ENCODE results near the gene HACD2. TPM values are rescaled to one million over a fixed set of nuclear protein-coding genes. Genes with fewer than 3 reads are reported as not detected.

HACD2 gene
- total RNA-seq, 2 experiments from 2014 or later = 25.9 TPM

GRCh38 chr3:123533554-123534159 lies 51.2 kb downstream of the HACD2 start:
- CTCF ChIA-PET = interaction anchor here (1.1 to 3.3 kb wide), 2 partner anchors 11 to 26 kb away, joined by 3 to 17 read pairs; no protein-coding TSS in a partner anchor
- Mint-ChIP-seq H3K27me3 (ENCODE audit: low read depth) (no peaks in the 10 kb centered on the region), H3K36me3 (ENCODE audit: low read depth) (peaks cover 3% of the 10 kb centered on the region), H3K4me1 (ENCODE audit: low read depth) (peaks cover 8% of the 10 kb centered on the region), H3K27ac (no peak overlapping the region), H3K4me3 (no peak overlapping the region), H3K9me3 (no peaks in the 10 kb centered on the region)
- no peak for DNase-seq
- intact Hi-C loops (cut with micrococcal nuclease) = no loop called here

GRCh38 chr3:123528130-123528529 lies 56.7 kb downstream of the HACD2 start:
- DNase-seq = no peak
- peaks cover 35% of the 10 kb centered on the region for H3K4me1 Mint-ChIP-seq (ENCODE audit: low read depth)
- intact Hi-C loops (cut with micrococcal nuclease) = no loop called here
- CTCF ChIA-PET = interaction anchor here (1.5 kb wide), 1 partner anchor 31 kb away, joined by 5 read pairs; no protein-coding TSS in a partner anchor
- no peak overlapping the region for H3K27ac Mint-ChIP-seq
- H3K4me3 Mint-ChIP-seq = no peak overlapping the region
- H3K36me3 Mint-ChIP-seq (ENCODE audit: low read depth) = peaks cover 5% of the 10 kb centered on the region
- H3K9me3 Mint-ChIP-seq = no peaks in the 10 kb centered on the region
- no peaks in the 10 kb centered on the region for H3K27me3 Mint-ChIP-seq (ENCODE audit: low read depth)

GRCh38 chr3:123527046-123527445 lies 57.8 kb downstream of the HACD2 start:
- no peak overlapping the region for H3K27ac Mint-ChIP-seq
- peaks cover 5% of the 10 kb centered on the region for H3K36me3 Mint-ChIP-seq (ENCODE audit: low read depth)
- intact Hi-C loops (cut with micrococcal nuclease) = no loop called here
- no peak overlapping the region for H3K4me3 Mint-ChIP-seq
- CTCF ChIA-PET = interaction anchor here (1.7 kb wide), 1 partner anchor 32 kb away, joined by 6 read pairs; no protein-coding TSS in a partner anchor
- DNase-seq = no peak
- H3K27me3 Mint-ChIP-seq (ENCODE audit: low read depth) = no peaks in the 10 kb centered on the region
- peaks cover 44% of the 10 kb centered on the region for H3K4me1 Mint-ChIP-seq (ENCODE audit: low read depth)
- no peaks in the 10 kb centered on the region for H3K9me3 Mint-ChIP-seq

GRCh38 chr3:123526474-123526873 lies 58.4 kb downstream of the HACD2 start:
- CTCF ChIA-PET = interaction anchor here (1.7 kb wide), 1 partner anchor 33 kb away, joined by 6 read pairs; no protein-coding TSS in a partner anchor
- H3K27me3 Mint-ChIP-seq (ENCODE audit: low read depth) = no peaks in the 10 kb centered on the region
- no peaks in the 10 kb centered on the region for H3K9me3 Mint-ChIP-seq
- peaks cover 5% of the 10 kb centered on the region for H3K36me3 Mint-ChIP-seq (ENCODE audit: low read depth)
- intact Hi-C loops (cut with micrococcal nuclease) = no loop called here
- DNase-seq = no peak
- no peak overlapping the region for H3K4me3 Mint-ChIP-seq
- H3K4me1 Mint-ChIP-seq (ENCODE audit: low read depth) = peaks cover 48% of the 10 kb centered on the region
- H3K27ac Mint-ChIP-seq = no peak overlapping the region

- no peaks in the 10 kb centered on the region for H3K27me3 Mint-ChIP-seq (ENCODE audit: low read depth)
- H3K27ac Mint-ChIP-seq = no peak overlapping the region
- no peak for DNase-seq
- H3K4me1 Mint-ChIP-seq (ENCODE audit: low read depth) = peaks cover 53% of the 10 kb centered on the region
- H3K4me3 Mint-ChIP-seq = no peak overlapping the region
- CTCF ChIA-PET = no interaction called here
- H3K36me3 Mint-ChIP-seq (ENCODE audit: low read depth) = peaks cover 5% of the 10 kb centered on the region
- intact Hi-C loops (cut with micrococcal nuclease) = loop anchor here (1.0 to 2.0 kb wide), 2 partner anchors 15 to 26 kb away; no protein-coding TSS in a partner anchor
- no peaks in the 10 kb centered on the region for H3K9me3 Mint-ChIP-seq
These were observed 59.4 kb downstream of the HACD2 start for GRCh38 chr3:123525433-123525832.

GRCh38 chr3:123524981-123525380 lies 59.9 kb downstream of the HACD2 start:
- no peak for DNase-seq
- Mint-ChIP-seq H3K27ac (no peak overlapping the region), H3K27me3 (ENCODE audit: low read depth) (no peaks in the 10 kb centered on the region), H3K9me3 (no peaks in the 10 kb centered on the region), H3K4me3 (no peak overlapping the region), H3K36me3 (ENCODE audit: low read depth) (peaks cover 5% of the 10 kb centered on the region), H3K4me1 (ENCODE audit: low read depth) (peaks cover 53% of the 10 kb centered on the region)
- intact Hi-C loops (cut with micrococcal nuclease) = loop anchor here (1.0 to 2.0 kb wide), 2 partner anchors 16 to 26 kb away; no protein-coding TSS in a partner anchor
- CTCF ChIA-PET = interaction anchor here (1.2 kb wide), 1 partner anchor 34 kb away, joined by 3 read pairs; no protein-coding TSS in a partner anchor

- CTCF ChIA-PET = interaction anchor here (1.0 to 1.1 kb wide), 2 partner anchors 36 to 59 kb away, joined by 3 to 4 read pairs; no protein-coding TSS in a partner anchor
- H3K4me3 Mint-ChIP-seq = no peak overlapping the region
- peaks cover 5% of the 10 kb centered on the region for H3K36me3 Mint-ChIP-seq (ENCODE audit: low read depth)
- peak; percentile 19 for DNase-seq
- H3K4me1 Mint-ChIP-seq (ENCODE audit: low read depth) = peaks cover 53% of the 10 kb centered on the region
- no peak overlapping the region for H3K27ac Mint-ChIP-seq
- intact Hi-C loops (cut with micrococcal nuclease) = no loop called here
- H3K9me3 Mint-ChIP-seq = no peaks in the 10 kb centered on the region
- no peaks in the 10 kb centered on the region for H3K27me3 Mint-ChIP-seq (ENCODE audit: low read depth)
These were observed 61.8 kb downstream of the HACD2 start for GRCh38 chr3:123523023-123523412.

GRCh38 chr3:123522320-123523022 lies 62.4 kb downstream of the HACD2 start:
- H3K9me3 Mint-ChIP-seq = no peaks in the 10 kb centered on the region
- H3K4me3 Mint-ChIP-seq = no peak overlapping the region
- peaks cover 53% of the 10 kb centered on the region for H3K4me1 Mint-ChIP-seq (ENCODE audit: low read depth)
- CTCF ChIA-PET = interaction anchor here (0.6 to 1.3 kb wide), 3 partner anchors 36 to 197 kb away, joined by 3 to 4 read pairs (median 3); no protein-coding TSS in a partner anchor
- intact Hi-C loops (cut with micrococcal nuclease) = no loop called here
- H3K27me3 Mint-ChIP-seq (ENCODE audit: low read depth) = no peaks in the 10 kb centered on the region
- peaks cover 2% of the 10 kb centered on the region for H3K36me3 Mint-ChIP-seq (ENCODE audit: low read depth)
- H3K27ac Mint-ChIP-seq = no peak overlapping the region
- DNase-seq = no peak

GRCh38 chr3:123521179-123521969 lies 63.5 kb downstream of the HACD2 start:
- Mint-ChIP-seq H3K9me3 (no peaks in the 10 kb centered on the region), H3K4me3 (no peak overlapping the region), H3K36me3 (ENCODE audit: low read depth) (peaks cover 2% of the 10 kb centered on the region), H3K27ac (no peak overlapping the region), H3K4me1 (ENCODE audit: low read depth) (peaks cover 48% of the 10 kb centered on the region), H3K27me3 (ENCODE audit: low read depth) (no peaks in the 10 kb centered on the region)
- CTCF ChIA-PET = interaction anchor here (1.3 kb wide), 2 partner anchors 38 to 39 kb away, joined by 3 to 4 read pairs; no protein-coding TSS in a partner anchor
- no peak for DNase-seq
- intact Hi-C loops (cut with micrococcal nuclease) = no loop called here

GRCh38 chr3:123520656-123521055 lies 64.2 kb downstream of the HACD2 start:
- Mint-ChIP-seq H3K4me3 (no peak overlapping the region), H3K27me3 (ENCODE audit: low read depth) (no peaks in the 10 kb centered on the region), H3K4me1 (ENCODE audit: low read depth) (peaks cover 44% of the 10 kb centered on the region), H3K27ac (no peak overlapping the region), H3K36me3 (ENCODE audit: low read depth) (peaks cover 2% of the 10 kb centered on the region), H3K9me3 (no peaks in the 10 kb centered on the region)
- no peak for DNase-seq
- intact Hi-C loops (cut with micrococcal nuclease) = no loop called here
- CTCF ChIA-PET = interaction anchor here (1.3 kb wide), 1 partner anchor 38 kb away, joined by 4 read pairs; no protein-coding TSS in a partner anchor

- no peak for DNase-seq
- CTCF ChIA-PET = interaction anchor here (0.6 kb wide), 1 partner anchor 86 kb away, joined by 3 read pairs; no protein-coding TSS in a partner anchor
- H3K9me3 Mint-ChIP-seq = no peaks in the 10 kb centered on the region
- H3K27ac Mint-ChIP-seq = no peak overlapping the region
- H3K4me3 Mint-ChIP-seq = no peak overlapping the region
- intact Hi-C loops (cut with micrococcal nuclease) = no loop called here
- H3K4me1 Mint-ChIP-seq (ENCODE audit: low read depth) = peaks cover 27% of the 10 kb centered on the region
- peaks cover 2% of the 10 kb centered on the region for H3K36me3 Mint-ChIP-seq (ENCODE audit: low read depth)
- H3K27me3 Mint-ChIP-seq (ENCODE audit: low read depth) = no peaks in the 10 kb centered on the region
These were observed 65.9 kb downstream of the HACD2 start for GRCh38 chr3:123518892-123519485.

- no peaks in the 10 kb centered on the region for H3K9me3 Mint-ChIP-seq
These were observed 73.1 kb downstream of the HACD2 start for GRCh38 chr3:123511726-123512125.

More at GRCh38 chr3:123511726-123512125, 73.1 kb downstream of the HACD2 start:
- Mint-ChIP-seq H3K4me1 (ENCODE audit: low read depth) (no peaks in the 10 kb centered on the region), H3K4me3 (no peak overlapping the region), H3K27me3 (ENCODE audit: low read depth) (no peaks in the 10 kb centered on the region), H3K27ac (no peak overlapping the region), H3K36me3 (ENCODE audit: low read depth) (peaks cover 10% of the 10 kb centered on the region)
- CTCF ChIA-PET = no interaction called here
- no peak for DNase-seq
- intact Hi-C loops (cut with micrococcal nuclease) = no loop called here
